HepG2 (cell line): ENCODE measurements around the gene PDSS2. TPM values are rescaled to one million over a fixed set of nuclear protein-coding genes. Genes with fewer than 3 reads are reported as not detected.

ENCODE experiments used
- EEA1 ChIP-seq: sonication (generic); formaldehyde crosslinking; IDR thresholded peaks from 2 replicates; pipeline ENCODE4 v1.5.1; 2020; ENCODE audit warnings: mild to moderate bottlenecking, missing genetic modification reagents, borderline replicate concordance
- FIP1L1 ChIP-seq: fragments of 200-400 bp; formaldehyde crosslinking; IDR thresholded peaks from 2 replicates; pipeline ENCODE4 v1.6.1; 2018; ENCODE audit warnings: low read depth, mild to moderate bottlenecking, low read length, moderate library complexity, borderline replicate concordance; ENCODE audit not compliant: insufficient read depth
- GATA4 ChIP-seq: sonication (generic); IDR thresholded peaks from 2 replicates; pipeline ENCODE4 v1.6.1; 2016; ENCODE audit warnings: antibody characterized with exemption, low read depth, borderline replicate concordance
- MIXL1 ChIP-seq: IDR thresholded peaks from 2 replicates; pipeline ENCODE4 v1.6.1; 2016
- SIN3B ChIP-seq: fragments of 150-350 bp; IDR thresholded peaks from 2 replicates; pipeline ENCODE4 v1.6.1; 2014; ENCODE audit warnings: low read length
- TAF15 ChIP-seq: fragments of 200-400 bp; formaldehyde crosslinking; IDR thresholded peaks from one replicate; pipeline ENCODE4 v1.6.1; 2018; ENCODE audit warnings: mild to moderate bottlenecking, low read depth, low read length; ENCODE audit not compliant: poor library complexity, severe bottlenecking
- ZNF776 ChIP-seq: sonication (generic); formaldehyde crosslinking; IDR thresholded peaks from 2 replicates; pipeline ENCODE4 v1.4.0; 2020; ENCODE audit warnings: mild to moderate bottlenecking, missing genetic modification reagents
- polyA plus RNA-seq, 8 experiments: library from polyadenylated mRNA; depleted of rRNA in 3 of 8; stranded (reverse) in 7 of 8; unstranded in 1 of 8; fragments of >200 nt; fragmentation: Illumina TruSeq in 4 of 8; extraction: Trizol in 4 of 8; gene quantifications; 2 replicates each; pipeline versions ENCODE4 v1.2.1 to v1.2.3, GENCODE V29; 2011 to 2016; ENCODE audit warnings: low read depth in 4 of 8, missing spikeins in 1 of 8, mixed read lengths in 1 of 8; ENCODE audit not compliant: insufficient read depth in 1 of 8
- total RNA-seq, 5 experiments: library from RNA; depleted of rRNA; stranded (reverse); fragments of >200 nt; fragmentation: Illumina TruSeq; extraction: Trizol; gene quantifications; 2 replicates each; pipeline ENCODE4 v1.2.3, GENCODE V29; 2016; ENCODE audit warnings: low read depth in 1 of 5
- TF ChIP-seq, protein P1 (sequence below), 2 experiments: IDR thresholded peaks; 2 replicates each; pipeline ENCODE4 v1.6.1; 2011 to 2012; ENCODE audit warnings: low read length in 2 of 2, borderline replicate concordance in 1 of 2, low read depth in 1 of 2, mild to moderate bottlenecking in 1 of 2, moderate library complexity in 1 of 2
- TF ChIP-seq, protein P2 (sequence below): sonication (generic); formaldehyde crosslinking; conservative IDR thresholded peaks from 2 replicates; pipeline ENCODE4 v1.4.0; 2020; ENCODE audit warnings: missing genetic modification reagents
- TF ChIP-seq, protein P3 (sequence below): sonication (generic); formaldehyde crosslinking; IDR thresholded peaks from 2 replicates; pipeline ENCODE4 v1.4.0; 2020; ENCODE audit warnings: missing genetic modification reagents
- TF ChIP-seq, protein P4 (sequence below): IDR thresholded peaks from 2 replicates; pipeline ENCODE4 v1.6.1; 2018; ENCODE audit warnings: missing genetic modification reagents
- TF ChIP-seq, protein P5 (sequence below): fragments of 450-650 bp; IDR thresholded peaks from 2 replicates; pipeline ENCODE4 v1.6.1; 2017
- TF ChIP-seq, protein P6 (sequence below): sonication (generic); formaldehyde crosslinking; IDR thresholded peaks from 2 replicates; pipeline ENCODE4 v1.5.1; 2020; ENCODE audit warnings: missing genetic modification reagents, mild to moderate bottlenecking, borderline replicate concordance
- TF ChIP-seq, protein P7 (sequence below): IDR thresholded peaks from 2 replicates; pipeline ENCODE4 v1.6.1; 2016; ENCODE audit warnings: low read depth, control low read depth

The PDSS2 gene
- total and polyA plus RNA-seq, 2 of the 13 experiments (the other 11 are each of a cell fraction or from before 2014, with no cell fraction given) = 16.2 to 17.0 TPM

DNA sequence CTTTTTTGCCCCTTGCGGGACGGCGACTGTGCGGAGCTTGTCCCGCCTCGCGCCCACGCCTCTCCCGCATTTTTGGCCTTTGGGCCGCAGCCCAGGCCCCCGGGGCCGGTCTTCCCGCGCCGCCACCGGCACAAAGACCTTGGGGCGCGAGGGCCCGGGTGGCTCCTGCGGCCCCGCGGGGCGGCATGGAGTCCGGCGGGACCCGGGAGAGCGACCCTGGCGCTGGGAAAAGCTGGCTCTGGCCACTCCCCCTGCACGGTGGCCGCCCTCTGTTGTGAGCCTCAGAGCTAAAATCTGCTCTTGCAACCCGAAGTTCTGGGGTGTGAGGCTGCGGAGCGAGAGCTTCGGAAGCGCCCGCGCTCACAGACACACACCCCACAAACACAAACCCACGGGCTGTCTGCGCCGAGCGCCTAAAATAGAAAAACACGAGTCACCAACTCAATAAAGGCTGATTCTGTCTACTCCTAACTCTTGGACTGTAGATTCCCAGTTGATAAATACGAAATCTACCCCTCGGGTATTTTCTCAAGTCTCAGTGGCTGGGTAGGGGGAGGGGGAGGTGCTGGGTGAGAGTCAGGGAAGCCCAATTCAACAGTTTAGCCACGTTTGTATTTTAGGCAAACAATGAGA lies 343.6 kb downstream of the PDSS2 start (continued):
- TF ChIP-seq, protein P1, sequence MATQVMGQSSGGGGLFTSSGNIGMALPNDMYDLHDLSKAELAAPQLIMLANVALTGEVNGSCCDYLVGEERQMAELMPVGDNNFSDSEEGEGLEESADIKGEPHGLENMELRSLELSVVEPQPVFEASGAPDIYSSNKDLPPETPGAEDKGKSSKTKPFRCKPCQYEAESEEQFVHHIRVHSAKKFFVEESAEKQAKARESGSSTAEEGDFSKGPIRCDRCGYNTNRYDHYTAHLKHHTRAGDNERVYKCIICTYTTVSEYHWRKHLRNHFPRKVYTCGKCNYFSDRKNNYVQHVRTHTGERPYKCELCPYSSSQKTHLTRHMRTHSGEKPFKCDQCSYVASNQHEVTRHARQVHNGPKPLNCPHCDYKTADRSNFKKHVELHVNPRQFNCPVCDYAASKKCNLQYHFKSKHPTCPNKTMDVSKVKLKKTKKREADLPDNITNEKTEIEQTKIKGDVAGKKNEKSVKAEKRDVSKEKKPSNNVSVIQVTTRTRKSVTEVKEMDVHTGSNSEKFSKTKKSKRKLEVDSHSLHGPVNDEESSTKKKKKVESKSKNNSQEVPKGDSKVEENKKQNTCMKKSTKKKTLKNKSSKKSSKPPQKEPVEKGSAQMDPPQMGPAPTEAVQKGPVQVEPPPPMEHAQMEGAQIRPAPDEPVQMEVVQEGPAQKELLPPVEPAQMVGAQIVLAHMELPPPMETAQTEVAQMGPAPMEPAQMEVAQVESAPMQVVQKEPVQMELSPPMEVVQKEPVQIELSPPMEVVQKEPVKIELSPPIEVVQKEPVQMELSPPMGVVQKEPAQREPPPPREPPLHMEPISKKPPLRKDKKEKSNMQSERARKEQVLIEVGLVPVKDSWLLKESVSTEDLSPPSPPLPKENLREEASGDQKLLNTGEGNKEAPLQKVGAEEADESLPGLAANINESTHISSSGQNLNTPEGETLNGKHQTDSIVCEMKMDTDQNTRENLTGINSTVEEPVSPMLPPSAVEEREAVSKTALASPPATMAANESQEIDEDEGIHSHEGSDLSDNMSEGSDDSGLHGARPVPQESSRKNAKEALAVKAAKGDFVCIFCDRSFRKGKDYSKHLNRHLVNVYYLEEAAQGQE (IDR thresholded peaks at IDR 0.05; ENCODE audit: borderline replicate concordance in 1 of 2, low read depth in 1 of 2, low read length in 2 of 2) = no peak
- TF ChIP-seq, protein P2, sequence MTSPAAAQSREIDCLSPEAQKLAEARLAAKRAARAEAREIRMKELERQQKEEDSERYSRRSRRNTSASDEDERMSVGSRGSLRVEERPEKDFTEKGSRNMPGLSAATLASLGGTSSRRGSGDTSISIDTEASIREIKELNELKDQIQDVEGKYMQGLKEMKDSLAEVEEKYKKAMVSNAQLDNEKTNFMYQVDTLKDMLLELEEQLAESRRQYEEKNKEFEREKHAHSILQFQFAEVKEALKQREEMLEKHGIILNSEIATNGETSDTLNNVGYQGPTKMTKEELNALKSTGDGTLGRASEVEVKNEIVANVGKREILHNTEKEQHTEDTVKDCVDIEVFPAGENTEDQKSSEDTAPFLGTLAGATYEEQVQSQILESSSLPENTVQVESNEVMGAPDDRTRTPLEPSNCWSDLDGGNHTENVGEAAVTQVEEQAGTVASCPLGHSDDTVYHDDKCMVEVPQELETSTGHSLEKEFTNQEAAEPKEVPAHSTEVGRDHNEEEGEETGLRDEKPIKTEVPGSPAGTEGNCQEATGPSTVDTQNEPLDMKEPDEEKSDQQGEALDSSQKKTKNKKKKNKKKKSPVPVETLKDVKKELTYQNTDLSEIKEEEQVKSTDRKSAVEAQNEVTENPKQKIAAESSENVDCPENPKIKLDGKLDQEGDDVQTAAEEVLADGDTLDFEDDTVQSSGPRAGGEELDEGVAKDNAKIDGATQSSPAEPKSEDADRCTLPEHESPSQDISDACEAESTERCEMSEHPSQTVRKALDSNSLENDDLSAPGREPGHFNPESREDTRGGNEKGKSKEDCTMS = no peak
- TF ChIP-seq, protein P3, sequence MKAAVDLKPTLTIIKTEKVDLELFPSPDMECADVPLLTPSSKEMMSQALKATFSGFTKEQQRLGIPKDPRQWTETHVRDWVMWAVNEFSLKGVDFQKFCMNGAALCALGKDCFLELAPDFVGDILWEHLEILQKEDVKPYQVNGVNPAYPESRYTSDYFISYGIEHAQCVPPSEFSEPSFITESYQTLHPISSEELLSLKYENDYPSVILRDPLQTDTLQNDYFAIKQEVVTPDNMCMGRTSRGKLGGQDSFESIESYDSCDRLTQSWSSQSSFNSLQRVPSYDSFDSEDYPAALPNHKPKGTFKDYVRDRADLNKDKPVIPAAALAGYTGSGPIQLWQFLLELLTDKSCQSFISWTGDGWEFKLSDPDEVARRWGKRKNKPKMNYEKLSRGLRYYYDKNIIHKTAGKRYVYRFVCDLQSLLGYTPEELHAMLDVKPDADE (CRISPR knock-in tag) = no peak
- TF ChIP-seq, protein P4, sequence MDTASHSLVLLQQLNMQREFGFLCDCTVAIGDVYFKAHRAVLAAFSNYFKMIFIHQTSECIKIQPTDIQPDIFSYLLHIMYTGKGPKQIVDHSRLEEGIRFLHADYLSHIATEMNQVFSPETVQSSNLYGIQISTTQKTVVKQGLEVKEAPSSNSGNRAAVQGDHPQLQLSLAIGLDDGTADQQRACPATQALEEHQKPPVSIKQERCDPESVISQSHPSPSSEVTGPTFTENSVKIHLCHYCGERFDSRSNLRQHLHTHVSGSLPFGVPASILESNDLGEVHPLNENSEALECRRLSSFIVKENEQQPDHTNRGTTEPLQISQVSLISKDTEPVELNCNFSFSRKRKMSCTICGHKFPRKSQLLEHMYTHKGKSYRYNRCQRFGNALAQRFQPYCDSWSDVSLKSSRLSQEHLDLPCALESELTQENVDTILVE (CRISPR knock-in tag) = 0 out of 2 replicates have a peak, but pooled peaks have one; percentile 19
- no peak for TF ChIP-seq MIXL1 (CRISPR knock-in tag)
- TF ChIP-seq GATA4 = no peak
- TF ChIP-seq, protein P5, sequence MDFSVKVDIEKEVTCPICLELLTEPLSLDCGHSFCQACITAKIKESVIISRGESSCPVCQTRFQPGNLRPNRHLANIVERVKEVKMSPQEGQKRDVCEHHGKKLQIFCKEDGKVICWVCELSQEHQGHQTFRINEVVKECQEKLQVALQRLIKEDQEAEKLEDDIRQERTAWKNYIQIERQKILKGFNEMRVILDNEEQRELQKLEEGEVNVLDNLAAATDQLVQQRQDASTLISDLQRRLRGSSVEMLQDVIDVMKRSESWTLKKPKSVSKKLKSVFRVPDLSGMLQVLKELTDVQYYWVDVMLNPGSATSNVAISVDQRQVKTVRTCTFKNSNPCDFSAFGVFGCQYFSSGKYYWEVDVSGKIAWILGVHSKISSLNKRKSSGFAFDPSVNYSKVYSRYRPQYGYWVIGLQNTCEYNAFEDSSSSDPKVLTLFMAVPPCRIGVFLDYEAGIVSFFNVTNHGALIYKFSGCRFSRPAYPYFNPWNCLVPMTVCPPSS = no peak
- TF ChIP-seq TAF15 = no peak
- TF ChIP-seq, protein P6, sequence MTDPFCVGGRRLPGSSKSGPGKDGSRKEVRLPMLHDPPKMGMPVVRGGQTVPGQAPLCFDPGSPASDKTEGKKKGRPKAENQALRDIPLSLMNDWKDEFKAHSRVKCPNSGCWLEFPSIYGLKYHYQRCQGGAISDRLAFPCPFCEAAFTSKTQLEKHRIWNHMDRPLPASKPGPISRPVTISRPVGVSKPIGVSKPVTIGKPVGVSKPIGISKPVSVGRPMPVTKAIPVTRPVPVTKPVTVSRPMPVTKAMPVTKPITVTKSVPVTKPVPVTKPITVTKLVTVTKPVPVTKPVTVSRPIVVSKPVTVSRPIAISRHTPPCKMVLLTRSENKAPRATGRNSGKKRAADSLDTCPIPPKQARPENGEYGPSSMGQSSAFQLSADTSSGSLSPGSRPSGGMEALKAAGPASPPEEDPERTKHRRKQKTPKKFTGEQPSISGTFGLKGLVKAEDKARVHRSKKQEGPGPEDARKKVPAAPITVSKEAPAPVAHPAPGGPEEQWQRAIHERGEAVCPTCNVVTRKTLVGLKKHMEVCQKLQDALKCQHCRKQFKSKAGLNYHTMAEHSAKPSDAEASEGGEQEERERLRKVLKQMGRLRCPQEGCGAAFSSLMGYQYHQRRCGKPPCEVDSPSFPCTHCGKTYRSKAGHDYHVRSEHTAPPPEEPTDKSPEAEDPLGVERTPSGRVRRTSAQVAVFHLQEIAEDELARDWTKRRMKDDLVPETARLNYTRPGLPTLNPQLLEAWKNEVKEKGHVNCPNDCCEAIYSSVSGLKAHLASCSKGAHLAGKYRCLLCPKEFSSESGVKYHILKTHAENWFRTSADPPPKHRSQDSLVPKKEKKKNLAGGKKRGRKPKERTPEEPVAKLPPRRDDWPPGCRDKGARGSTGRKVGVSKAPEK (CRISPR knock-in tag) = no peak
- no peak for TF ChIP-seq FIP1L1
- no peak for TF ChIP-seq SIN3B
- no peak for TF ChIP-seq EEA1
- TF ChIP-seq ZNF776 = peak; percentile 74
- TF ChIP-seq, protein P7, sequence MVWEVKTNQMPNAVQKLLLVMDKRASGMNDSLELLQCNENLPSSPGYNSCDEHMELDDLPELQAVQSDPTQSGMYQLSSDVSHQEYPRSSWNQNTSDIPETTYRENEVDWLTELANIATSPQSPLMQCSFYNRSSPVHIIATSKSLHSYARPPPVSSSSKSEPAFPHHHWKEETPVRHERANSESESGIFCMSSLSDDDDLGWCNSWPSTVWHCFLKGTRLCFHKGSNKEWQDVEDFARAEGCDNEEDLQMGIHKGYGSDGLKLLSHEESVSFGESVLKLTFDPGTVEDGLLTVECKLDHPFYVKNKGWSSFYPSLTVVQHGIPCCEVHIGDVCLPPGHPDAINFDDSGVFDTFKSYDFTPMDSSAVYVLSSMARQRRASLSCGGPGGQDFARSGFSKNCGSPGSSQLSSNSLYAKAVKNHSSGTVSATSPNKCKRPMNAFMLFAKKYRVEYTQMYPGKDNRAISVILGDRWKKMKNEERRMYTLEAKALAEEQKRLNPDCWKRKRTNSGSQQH (CRISPR knock-in tag) = no peak
